ENCODE data around the gene ATXN7.

- TF ChIP-seq CTCF (IDR thresholded peaks at IDR 0.05; ENCODE audit: low read length) (no peak), EZH2 (optimal IDR thresholded peaks at IDR 0.05; ENCODE audit: low read depth, low read length) (no peak)
Observed at GRCh38 chr3:63861306-63861705, 2.4 kb upstream of the ATXN7 start.

Measured in MM.1S (cell line).